H1 (cell line): Measurements from ENCODE around the gene HDAC7. TPM values are rescaled to one million over a fixed set of nuclear protein-coding genes. Genes with fewer than 3 reads are reported as not detected.

ENCODE experiments used
- CTCF ChIA-PET: fragments of 300-600 bp; sonication (Branson Sonifier 250); formaldehyde crosslinking; loops from one replicate; lab custom pipeline; 2021; ENCODE audit not compliant: partially characterized antibody; lab: Charles Lee
- POLR2A ChIA-PET: fragments of 300-600 bp; sonication (Branson Sonifier 250); formaldehyde crosslinking; loops from one replicate; lab custom pipeline; 2021; ENCODE audit warnings: inconsistent platforms; ENCODE audit not compliant: partially characterized antibody; lab: Charles Lee
- DNase-seq, 2 experiments: peaks; one replicate each; pipeline versions ENCODE4 v3.0.0 to v3.0.0-alpha.2; 2010 to 2022; ENCODE audit warnings: low spot score in 2 of 2, low read depth in 1 of 2, mixed read lengths in 1 of 2
- FAIRE-seq: peaks from 2 replicates; lab custom pipeline; 2011; peaks lifted over from hg19 to GRCh38; lab: Jason Lieb, UNC
- H2AFZ ChIP-seq: 2 replicates; pipeline ENCODE4 v1.8.1; 2012; ENCODE audit warnings: low read length, inconsistent platforms
- H2AK5ac ChIP-seq: 2 replicates; pipeline ENCODE4 v1.6.1; 2013; ENCODE audit warnings: low read depth, low read length
- H2BK120ac ChIP-seq: replicated peaks from 2 replicates; pipeline ENCODE3; 2013; ENCODE audit warnings: low read depth, low read length, inconsistent platforms
- H2BK12ac ChIP-seq: 2 replicates; pipeline ENCODE4 v1.6.1; 2013; ENCODE audit warnings: low read depth, low read length
- H2BK15ac ChIP-seq: 2 replicates; pipeline ENCODE4 v1.6.1; 2013; ENCODE audit warnings: low read length
- H2BK20ac ChIP-seq: 2 replicates; pipeline ENCODE4 v1.6.1; 2013; ENCODE audit warnings: low read length
- H2BK5ac ChIP-seq: 2 replicates; pipeline ENCODE4 v1.6.1; 2013; ENCODE audit warnings: low read depth, low read length
- H3K14ac ChIP-seq: 2 replicates; pipeline ENCODE4 v1.6.1; 2013; ENCODE audit warnings: inconsistent platforms; ENCODE audit not compliant: insufficient read length
- H3K18ac ChIP-seq: 2 replicates; pipeline ENCODE4 v1.6.1; 2013; ENCODE audit warnings: low read length; ENCODE audit errors: extremely low read depth
- H3K23ac ChIP-seq: 2 replicates; pipeline ENCODE4 v1.6.1; 2013; ENCODE audit warnings: inconsistent platforms; ENCODE audit not compliant: insufficient read length
- H3K23me2 ChIP-seq: 2 replicates; pipeline ENCODE4 v1.6.1; 2013; ENCODE audit warnings: low read depth, low read length
- H3K27ac ChIP-seq: 2 replicates; pipeline ENCODE4 v1.6.1; 2011; ENCODE audit warnings: low read depth, low read length, inconsistent platforms
- H3K27me3 ChIP-seq, 4 experiments: replicated peaks in 1 of 4; 1 replicate in 1 of 4; 2 replicates in 3 of 4; pipeline versions ENCODE4 v1.6.1 to v1.8.1; 2011 to 2013; ENCODE audit warnings: low read length in 3 of 4, mild to moderate bottlenecking in 3 of 4, inconsistent platforms in 2 of 4, mixed read lengths in 2 of 4, moderate library complexity in 1 of 4; ENCODE audit not compliant: control insufficient read depth in 3 of 4, insufficient read depth in 3 of 4; ENCODE audit errors: extremely low read depth in 1 of 4
- H3K36me3 ChIP-seq, 4 experiments: 2 replicates each; pipeline versions ENCODE4 v1.6.1 to v1.8.1; 2011 to 2013; ENCODE audit warnings: mild to moderate bottlenecking in 4 of 4, low read length in 3 of 4, moderate library complexity in 2 of 4, control low read depth in 1 of 4, inconsistent platforms in 1 of 4; ENCODE audit not compliant: insufficient read depth in 4 of 4, control insufficient read depth in 2 of 4
- H3K4ac ChIP-seq: replicated peaks from 2 replicates; pipeline ENCODE3; 2013; ENCODE audit warnings: low read length, low read depth, mixed read lengths, inconsistent platforms; ENCODE audit not compliant: insufficient read length
- H3K4me1 ChIP-seq, 4 experiments: replicated peaks in 1 of 4; 1 replicate in 1 of 4; 2 replicates in 3 of 4; pipeline versions ENCODE4 v1.6.1 to v1.8.1; 2011 to 2013; ENCODE audit warnings: low read length in 3 of 4, inconsistent platforms in 2 of 4, mixed read lengths in 1 of 4; ENCODE audit not compliant: insufficient read depth in 4 of 4, control insufficient read depth in 3 of 4
- H3K4me2 ChIP-seq, 2 experiments: 2 replicates each; pipeline versions ENCODE4 v1.6.1 to v1.8.1; 2011 to 2013; ENCODE audit warnings: low read depth in 2 of 2, low read length in 2 of 2, control low read depth in 1 of 2, inconsistent platforms in 1 of 2, mild to moderate bottlenecking in 1 of 2; ENCODE audit not compliant: insufficient read depth in 1 of 2
- H3K4me3 ChIP-seq, 4 experiments: fragments of 200-600, 300-600 bp in 1 of 4; sonication (generic), shearing (Covaris generic), sonication (Bioruptor Twin) in 1 of 4; 2 replicates each; pipeline versions ENCODE4 v1.5.1 to v1.8.1; 2011 to 2016; ENCODE audit warnings: low read length in 4 of 4, low read depth in 3 of 4, control low read depth in 2 of 4, inconsistent platforms in 2 of 4, mild to moderate bottlenecking in 2 of 4, mixed read lengths in 1 of 4, moderate library complexity in 1 of 4; ENCODE audit not compliant: insufficient read depth in 2 of 4; ENCODE audit errors: extremely low read depth in 1 of 4
- H3K56ac ChIP-seq: replicated peaks from 2 replicates; pipeline ENCODE3; 2013; ENCODE audit warnings: low read depth, mild to moderate bottlenecking, mixed read lengths, low read length, inconsistent platforms; ENCODE audit not compliant: insufficient read length
- H3K79me1 ChIP-seq: 2 replicates; pipeline ENCODE4 v1.6.1; 2013; ENCODE audit warnings: low read depth, low read length, control low read depth
- H3K79me2 ChIP-seq, 2 experiments: 2 replicates each; pipeline versions ENCODE4 v1.6.1 to v1.8.1; 2012 to 2013; ENCODE audit warnings: low read length in 2 of 2, mild to moderate bottlenecking in 2 of 2, inconsistent platforms in 1 of 2; ENCODE audit not compliant: insufficient read depth in 2 of 2, control insufficient read depth in 1 of 2
- H3K9ac ChIP-seq, 4 experiments: replicated peaks in 1 of 4; 1 replicate in 1 of 4; 2 replicates in 3 of 4; pipeline versions ENCODE4 v1.6.1 to v1.8.1; 2011 to 2013; ENCODE audit warnings: low read depth in 3 of 4, low read length in 3 of 4, control low read depth in 2 of 4, mild to moderate bottlenecking in 2 of 4, moderate library complexity in 2 of 4, inconsistent platforms in 1 of 4; ENCODE audit errors: extremely low read depth in 1 of 4
- H3K9me3 ChIP-seq, 2 experiments: 2 replicates each; pipeline versions ENCODE4 v1.6.1 to v1.8.1; 2012 to 2013; ENCODE audit warnings: mild to moderate bottlenecking in 2 of 2, moderate library complexity in 2 of 2, control low read depth in 1 of 2, inconsistent platforms in 1 of 2, low read depth in 1 of 2, low read length in 1 of 2, mixed read lengths in 1 of 2; ENCODE audit not compliant: insufficient read depth in 2 of 2
- H4K20me1 ChIP-seq, 2 experiments: replicated peaks in 1 of 2; 2 replicates each; pipeline versions ENCODE3 to v1.8.1; 2011 to 2013; ENCODE audit warnings: inconsistent platforms in 2 of 2, low read length in 2 of 2, mild to moderate bottlenecking in 1 of 2; ENCODE audit not compliant: insufficient read depth in 2 of 2, control insufficient read depth in 1 of 2
- H4K5ac ChIP-seq: 2 replicates; pipeline ENCODE4 v1.6.1; 2013; ENCODE audit warnings: low read length, low read depth, mixed read lengths, inconsistent platforms; ENCODE audit not compliant: insufficient read length
- H4K8ac ChIP-seq: 2 replicates; pipeline ENCODE4 v1.8.0; 2013; ENCODE audit warnings: mild to moderate bottlenecking, moderate library complexity, low read length, inconsistent platforms; ENCODE audit not compliant: insufficient read depth; ENCODE audit errors: extremely low read depth
- H4K91ac ChIP-seq: replicated peaks from 2 replicates; pipeline ENCODE3; 2013; ENCODE audit warnings: low read length, mixed read lengths, inconsistent platforms; ENCODE audit not compliant: insufficient read length
- CEBPB ChIP-seq: IDR thresholded peaks from 2 replicates; pipeline ENCODE4 v1.6.1; 2012; ENCODE audit warnings: low read depth, low read length
- CHD2 ChIP-seq: IDR thresholded peaks from 2 replicates; pipeline ENCODE4 v1.6.1; 2012; ENCODE audit warnings: low read length, improper control_type of control experiment
- EZH2 ChIP-seq: fragments of 200-600 bp; sonication (generic); IDR thresholded peaks from 2 replicates; pipeline ENCODE4 v1.7.1; 2012; ENCODE audit warnings: low read depth, mild to moderate bottlenecking, moderate library complexity, low read length, inconsistent platforms; ENCODE audit not compliant: severe bottlenecking
- GABPA ChIP-seq: IDR thresholded peaks from 2 replicates; pipeline ENCODE4 v1.6.1; 2011; ENCODE audit warnings: mild to moderate bottlenecking, low read length, moderate library complexity, borderline replicate concordance; ENCODE audit not compliant: insufficient read depth
- JUND ChIP-seq: IDR thresholded peaks from 2 replicates; pipeline ENCODE4 v1.6.1; 2011; ENCODE audit warnings: mild to moderate bottlenecking, improper control_type of control experiment, low read length
- KDM4A ChIP-seq: IDR thresholded peaks from one replicate; pipeline ENCODE4 v1.7.1; 2012; ENCODE audit warnings: low read depth, mild to moderate bottlenecking, moderate library complexity, low read length, inconsistent platforms; ENCODE audit not compliant: severe bottlenecking
- KDM5A ChIP-seq: fragments of 200-600 bp; IDR thresholded peaks from 2 replicates; pipeline ENCODE4 v1.7.1; 2012; ENCODE audit warnings: mild to moderate bottlenecking, low read length, inconsistent platforms, mixed read lengths
- POU5F1 ChIP-seq: IDR thresholded peaks from 2 replicates; pipeline ENCODE4 v1.6.1; 2011; ENCODE audit warnings: low read depth, mild to moderate bottlenecking, low read length, moderate library complexity
- SP2 ChIP-seq: IDR thresholded peaks from 2 replicates; pipeline ENCODE4 v1.6.1; 2012; ENCODE audit warnings: mild to moderate bottlenecking, low read length, inconsistent platforms
- SUZ12 ChIP-seq: fragments of 200-600 bp; sonication (generic); IDR thresholded peaks from 2 replicates; pipeline ENCODE4 v1.6.1; 2012; ENCODE audit warnings: mild to moderate bottlenecking, inconsistent platforms, low read length, moderate library complexity, mixed read lengths
- TAF1 ChIP-seq: IDR thresholded peaks from 2 replicates; pipeline ENCODE4 v1.6.1; 2011; ENCODE audit warnings: mild to moderate bottlenecking, low read depth, low read length
- WGBS, 2 experiments: shearing (Covaris generic) in 1 of 2; methylation state at CpG; one replicate each; pipeline versions ENCODE4 v1.1.6 to v1.1.7; 2013 to 2015; ENCODE audit warnings: low lambda C conversion rate in 2 of 2, mixed read lengths in 2 of 2, inconsistent platforms in 1 of 2, low coverage in 1 of 2, missing lambda C conversion rate in 1 of 2; ENCODE audit not compliant: insufficient replicate concordance in 2 of 2, insufficient coverage in 1 of 2, insufficient read length in 1 of 2; ENCODE audit errors: extremely low coverage in 1 of 2, missing lambda C conversion rate in 1 of 2; 5-methylcytosine and 5-hydroxymethylcytosine counted together
- polyA plus RNA-seq, 7 experiments: library from polyadenylated mRNA; depleted of rRNA in 3 of 7; stranded (reverse) in 5 of 7; unstranded in 2 of 7; fragments of >200 nt in 5 of 7; fragments of 200-250 nt in 2 of 7; gene quantifications; 1 replicate in 5 of 7; 2 replicates in 1 of 7; 4 replicates in 1 of 7; pipeline versions ENCODE4 v1.2.1 to v1.2.3, GENCODE V29; 2011 to 2013; ENCODE audit warnings: missing spikeins in 2 of 7, mixed read lengths in 2 of 7
- total RNA-seq: library from RNA; stranded (reverse); fragmentation: NEBNext Ultra II Directional; extraction: Animal tissue kit (Norgen Biotek cat#: 25700); gene quantifications from 2 replicates; pipeline ENCODE4 v1.2.1, GENCODE V29; 2021
- TF ChIP-seq, protein P1 (sequence below): IDR thresholded peaks from 2 replicates; pipeline ENCODE4 v1.6.1; 2012; ENCODE audit warnings: low read length, inconsistent platforms

The HDAC7 gene
- total and polyA plus RNA-seq, 2 of the 8 experiments (the other 6 are each of a cell fraction or from before 2014, with no cell fraction given), result 25.5 to 84.9 TPM

DNA sequence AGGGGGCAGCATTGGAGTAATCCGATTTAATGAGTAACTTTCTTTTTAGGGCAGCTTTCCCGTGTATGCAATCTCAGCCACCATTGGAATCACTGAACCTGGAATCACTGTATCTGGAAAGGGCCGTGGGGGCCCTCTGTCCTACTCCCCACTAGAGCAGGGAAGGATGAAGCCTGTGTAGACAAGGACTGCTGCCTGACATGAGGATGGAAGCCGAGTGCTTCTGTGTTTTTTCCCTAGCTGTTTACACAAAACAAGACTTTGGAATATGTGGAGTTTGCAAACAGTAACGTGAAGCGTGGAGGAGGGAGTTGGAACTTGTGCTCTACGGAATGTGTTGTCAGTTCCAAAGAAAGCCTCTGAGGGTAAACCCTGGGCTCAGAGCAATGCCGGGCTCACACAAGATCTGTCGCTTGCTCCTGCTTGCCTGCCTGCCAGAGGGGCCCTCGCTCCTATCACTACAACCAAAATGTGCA is 32.4 kb upstream of the HDAC7 start:
- WGBS, 2 experiments, result 90% methylated on average over 10 of the region's 10 CpGs; no CpG with 5 or more reads in 1 of the 2 experiments
- Histone ChIP-seq H2BK120ac (no peak overlapping the region), H3K4me3 (no peak overlapping the region), H2BK12ac (no peak overlapping the region), H4K5ac (no peak overlapping the region), H4K20me1 (no peaks in the 10 kb centered on the region), H3K56ac (no peak overlapping the region), H3K18ac (no peak overlapping the region; the same call in 1 of the 2 replicates), H4K8ac (no peak overlapping the region), H3K27me3 (peaks cover 0 to 2% (median 0%) of the 10 kb centered on the region in 4 experiments; a peak in 1 of 7 replicates), H3K4me1 (peaks cover 0 to 7% (median 4%) of the 10 kb centered on the region in 4 experiments; a peak in 3 of 7 replicates), H3K9me3 (no peaks in the 10 kb centered on the region), H3K4ac (no peak overlapping the region), H3K14ac (no peak overlapping the region), H2AK5ac (no peak overlapping the region), H4K91ac (no peak overlapping the region), H2BK15ac (no peak overlapping the region), H3K4me2 (no peak overlapping the region), H2AFZ (no peak overlapping the region), H2BK20ac (no peak overlapping the region), H3K79me2 (no peaks in the 10 kb centered on the region), H3K79me1 (no peaks in the 10 kb centered on the region), H3K23ac (no peak overlapping the region), H3K9ac (no peak overlapping the region), H3K36me3 (no peaks in the 10 kb centered on the region), H3K23me2 (no peaks in the 10 kb centered on the region), H2BK5ac (no peak overlapping the region), H3K27ac (no peak overlapping the region)
- ChIA-PET CTCF (interaction anchor here (1.0 to 30.5 kb wide), 11 partner anchors 9 to 111 kb away, joined by 3 to 2001 read pairs (median 5); partner anchors contain the start of genes HDAC7 and SLC48A1), POLR2A (interaction anchor here (0.6 to 1.2 kb wide), 3 partner anchors 8 to 24 kb away, joined by 3 read pairs; no protein-coding TSS in a partner anchor)
- no peak for DNase-seq
- FAIRE-seq, result no peak
- TF ChIP-seq TAF1 (no peak), SUZ12 (no peak), CHD2 (no peak), JUND (no peak), POU5F1 (no peak), CEBPB (no peak), EZH2 (no peak), KDM4A (no peak), SP2 (no peak), GABPA (no peak), KDM5A (no peak)
- TF ChIP-seq, protein P1, sequence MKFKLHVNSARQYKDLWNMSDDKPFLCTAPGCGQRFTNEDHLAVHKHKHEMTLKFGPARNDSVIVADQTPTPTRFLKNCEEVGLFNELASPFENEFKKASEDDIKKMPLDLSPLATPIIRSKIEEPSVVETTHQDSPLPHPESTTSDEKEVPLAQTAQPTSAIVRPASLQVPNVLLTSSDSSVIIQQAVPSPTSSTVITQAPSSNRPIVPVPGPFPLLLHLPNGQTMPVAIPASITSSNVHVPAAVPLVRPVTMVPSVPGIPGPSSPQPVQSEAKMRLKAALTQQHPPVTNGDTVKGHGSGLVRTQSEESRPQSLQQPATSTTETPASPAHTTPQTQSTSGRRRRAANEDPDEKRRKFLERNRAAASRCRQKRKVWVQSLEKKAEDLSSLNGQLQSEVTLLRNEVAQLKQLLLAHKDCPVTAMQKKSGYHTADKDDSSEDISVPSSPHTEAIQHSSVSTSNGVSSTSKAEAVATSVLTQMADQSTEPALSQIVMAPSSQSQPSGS, result no peak
